CD4-positive, alpha-beta T cell treated with Interleukin-6 at 100 ng/mL for 8 hours (primary cell): ENCODE data around the gene ARHGEF16.

Experiments used
- DNase-seq: peaks from one replicate; pipeline ENCODE4 v3.0.0-alpha.2; 2020; ENCODE audit warnings: mixed read lengths, low spot score

ARHGEF16 gene

DNA sequence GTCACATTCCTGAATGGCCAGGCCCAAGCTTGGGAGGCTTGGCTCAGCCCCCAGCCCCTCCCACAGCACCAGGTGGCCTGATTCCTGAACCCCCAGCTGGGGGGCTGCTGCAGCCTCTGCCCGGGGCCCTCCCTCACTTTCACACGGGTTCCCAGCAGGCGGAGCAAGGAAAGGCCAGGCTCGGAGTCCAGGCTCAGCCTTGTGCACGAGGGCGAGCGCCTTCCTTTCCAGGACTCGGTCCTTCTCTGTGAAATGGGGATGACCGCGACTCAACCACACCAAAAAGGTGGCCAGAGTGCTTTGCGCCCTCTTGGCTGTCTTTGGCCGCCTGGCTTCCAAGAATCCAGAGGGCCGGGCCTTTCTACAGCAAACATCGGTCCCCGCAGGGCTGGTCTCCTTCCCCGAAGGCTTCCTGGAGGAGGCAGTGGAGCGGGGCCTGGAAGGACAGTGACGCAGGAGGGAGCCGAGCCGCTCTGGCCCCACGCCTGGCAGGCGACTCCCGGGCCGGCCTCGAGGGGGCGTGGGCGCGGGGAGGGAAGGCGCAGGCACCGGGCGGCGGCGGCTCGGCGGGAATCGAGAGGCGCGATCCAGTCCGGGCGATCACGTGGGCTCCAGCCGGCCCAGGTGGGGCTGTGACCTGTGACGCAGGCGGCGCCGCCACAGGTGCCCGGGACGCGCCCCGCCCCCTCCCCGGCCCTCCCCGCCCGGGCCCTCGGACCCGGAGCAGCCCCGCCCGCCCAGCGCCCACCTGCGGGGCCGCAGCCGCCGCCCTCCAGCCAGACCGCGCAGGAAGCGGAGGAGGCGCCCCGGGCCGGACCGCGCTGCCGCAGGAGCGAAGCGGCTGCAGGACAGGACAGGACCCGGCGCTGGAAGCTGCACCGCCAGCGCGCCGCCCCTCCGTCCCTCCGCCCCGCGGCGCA is at the start of gene ARHGEF16:
Gene ARHGEF16 (plus strand): TSS at position 775 of the 920 bp plus-strand sequence. CDS start 8,420 bp downstream, outside the sequence.
- DNase-seq = peak; percentile 17

DNA sequence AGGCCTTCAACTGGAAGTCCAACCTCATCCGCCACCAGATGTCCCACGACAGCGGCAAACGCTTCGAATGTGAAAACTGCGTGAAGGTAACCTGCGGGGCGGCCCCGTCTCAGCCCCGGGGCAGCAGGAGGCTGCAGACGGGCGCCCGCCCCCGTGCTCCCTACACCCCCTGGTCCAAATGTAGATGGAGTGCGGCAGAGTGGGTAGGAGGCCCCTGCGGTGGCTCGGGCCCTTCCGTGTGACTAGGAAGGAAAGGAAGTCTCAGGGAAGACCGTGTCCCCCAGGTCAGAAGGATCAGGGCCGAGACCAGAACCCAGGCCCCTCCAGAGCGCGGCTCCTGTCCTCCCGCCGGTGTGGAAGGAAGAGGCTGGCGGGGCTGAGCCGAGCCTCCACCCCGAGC is 49.7 kb upstream of the ARHGEF16 start:
- no peak for DNase-seq

DNA sequence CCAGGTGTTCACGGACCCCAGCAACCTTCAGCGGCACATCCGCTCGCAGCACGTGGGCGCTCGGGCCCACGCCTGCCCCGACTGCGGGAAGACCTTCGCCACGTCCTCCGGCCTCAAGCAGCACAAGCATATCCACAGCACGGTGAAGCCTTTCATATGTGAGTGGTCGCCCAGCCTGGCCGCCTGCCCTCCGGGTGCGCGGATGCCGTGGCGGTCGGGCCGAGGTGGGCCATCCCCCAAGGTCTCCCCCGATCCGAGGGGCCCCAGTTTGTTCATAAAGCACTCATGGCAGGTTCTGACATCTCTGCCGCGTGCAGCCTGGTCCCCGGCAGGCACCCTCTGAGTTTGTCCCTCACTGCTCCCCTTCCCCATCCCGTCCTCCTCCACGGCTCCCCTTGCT is 49.0 kb upstream of the ARHGEF16 start:
- no peak for DNase-seq

DNA sequence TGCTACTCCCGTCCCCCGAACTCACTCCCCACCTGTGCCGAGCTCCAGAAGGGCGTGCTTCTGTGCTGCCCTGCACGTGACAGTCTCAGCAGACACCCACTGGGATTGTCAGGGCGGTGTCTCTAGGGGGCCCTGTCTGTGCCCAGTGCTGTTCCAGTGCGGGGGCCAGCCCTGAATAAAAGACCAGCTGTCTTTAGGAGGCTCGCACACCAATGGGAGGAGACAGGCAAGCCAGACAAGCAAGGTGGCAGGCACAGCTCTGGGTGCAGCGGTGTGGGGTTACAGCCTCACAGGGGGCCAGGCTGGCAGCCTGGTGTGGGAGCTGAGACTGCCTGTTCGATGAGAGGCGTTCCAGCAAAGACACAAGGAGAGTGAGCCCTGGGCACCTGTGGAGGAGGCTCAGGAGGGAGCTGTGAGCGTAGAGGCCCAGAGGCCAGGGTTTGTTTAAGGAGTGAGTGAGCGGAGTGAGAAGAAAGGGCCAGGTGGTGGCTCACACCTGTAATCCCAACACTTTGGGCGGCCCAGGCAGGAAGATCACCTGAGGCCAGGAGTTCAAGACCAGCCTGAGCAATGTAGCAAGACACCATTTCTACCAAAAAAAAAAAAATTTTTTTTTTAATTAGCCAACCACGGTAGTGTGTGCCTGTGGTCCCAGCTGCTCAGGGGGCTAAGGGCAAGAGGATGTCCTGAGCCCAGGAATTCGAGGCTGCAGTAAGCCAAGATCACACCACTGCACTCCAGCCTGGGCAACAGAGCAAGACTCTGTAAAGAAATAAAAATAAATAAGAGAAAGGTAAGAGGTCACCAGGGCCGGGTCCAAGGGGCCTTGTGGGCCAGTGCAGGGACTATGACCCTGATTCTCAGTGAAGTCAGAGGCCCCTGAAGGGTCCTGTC is 48.2 kb upstream of the ARHGEF16 start:
- no peak for DNase-seq

DNA sequence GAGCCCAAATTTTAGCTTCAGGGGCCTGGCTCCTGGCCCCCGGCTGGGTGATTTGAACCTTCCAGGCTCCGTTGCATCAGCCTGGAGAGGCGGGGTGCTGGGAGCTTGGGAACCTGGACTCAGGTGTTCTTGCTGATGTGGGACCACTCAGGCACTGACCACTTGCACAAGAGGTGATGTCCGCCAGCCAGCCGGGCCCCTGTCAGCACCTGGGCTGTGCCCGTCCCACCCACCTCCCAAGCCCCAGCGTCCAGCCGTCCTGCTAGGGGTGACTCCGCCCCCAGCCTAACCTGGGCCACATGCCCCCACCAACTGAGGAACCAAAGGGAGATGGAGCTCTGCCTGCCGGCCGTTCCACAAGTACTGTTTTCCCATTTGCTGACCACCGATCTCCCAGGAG is 47.4 kb upstream of the ARHGEF16 start:
- no peak for DNase-seq

DNA sequence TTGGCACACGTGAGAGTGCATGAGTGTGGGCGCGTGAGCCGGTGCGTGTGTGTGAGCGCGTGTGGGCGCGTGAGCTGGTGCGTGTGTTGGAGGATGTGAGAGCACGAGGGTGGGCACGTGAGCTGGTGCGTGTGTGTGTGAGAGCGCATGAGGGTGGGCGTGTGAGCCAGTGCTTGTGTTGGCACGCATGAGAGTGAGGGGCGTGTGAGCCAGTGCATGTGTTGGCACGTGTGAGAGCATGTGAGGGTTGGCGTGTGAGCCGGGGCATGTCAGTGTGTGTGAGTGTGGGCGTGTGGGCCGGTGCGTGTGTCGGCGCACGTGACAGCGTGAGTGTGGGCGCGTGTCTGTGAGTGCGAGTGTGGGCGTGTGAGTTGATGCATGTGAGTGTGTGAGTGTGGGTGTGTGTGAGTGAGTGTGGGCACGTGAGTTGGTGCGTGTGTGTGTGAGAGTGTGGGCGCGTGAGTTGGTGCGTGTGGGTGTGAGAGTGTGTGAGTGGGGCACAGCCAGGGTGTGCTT is 45.7 kb upstream of the ARHGEF16 start:
- no peak for DNase-seq

DNA sequence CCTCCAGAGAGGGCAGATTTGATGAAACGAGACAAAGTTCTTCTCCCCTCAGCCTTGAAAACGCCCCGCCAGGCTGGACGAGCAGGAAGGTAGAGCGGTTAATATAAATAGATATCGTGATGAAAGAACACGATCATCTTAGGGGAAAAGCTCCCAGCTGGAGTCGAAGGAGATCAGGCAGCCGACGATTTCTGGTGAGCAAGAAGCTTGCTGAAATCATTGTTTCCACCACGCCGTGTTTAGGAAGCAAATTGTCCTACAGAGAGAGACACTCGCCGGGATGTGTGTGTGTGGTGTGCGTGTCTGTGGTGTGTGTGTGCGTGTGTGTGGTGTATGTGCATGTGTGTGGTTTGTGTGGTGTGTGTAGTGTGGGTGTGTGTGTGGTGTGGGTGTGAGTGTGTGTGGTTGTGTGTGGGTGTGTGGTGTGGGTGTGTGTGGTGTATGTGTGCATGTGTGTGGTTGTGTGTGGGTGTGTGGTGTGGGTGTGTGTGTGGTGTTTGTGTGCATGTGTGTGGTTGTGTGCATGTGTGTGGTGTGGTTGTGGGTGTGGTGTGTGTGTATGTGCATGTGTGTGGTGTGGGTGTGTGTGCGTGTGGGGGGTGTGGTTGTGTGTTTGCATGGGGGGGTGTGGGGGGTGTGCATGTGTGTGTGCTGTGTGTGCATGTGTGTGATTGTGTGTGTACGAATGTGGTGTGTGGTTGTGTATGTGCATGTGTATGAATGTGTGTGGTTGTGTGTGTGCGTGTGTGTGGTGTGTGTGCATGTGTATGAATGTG is 44.9 kb upstream of the ARHGEF16 start:
- DNase-seq = no peak

DNA sequence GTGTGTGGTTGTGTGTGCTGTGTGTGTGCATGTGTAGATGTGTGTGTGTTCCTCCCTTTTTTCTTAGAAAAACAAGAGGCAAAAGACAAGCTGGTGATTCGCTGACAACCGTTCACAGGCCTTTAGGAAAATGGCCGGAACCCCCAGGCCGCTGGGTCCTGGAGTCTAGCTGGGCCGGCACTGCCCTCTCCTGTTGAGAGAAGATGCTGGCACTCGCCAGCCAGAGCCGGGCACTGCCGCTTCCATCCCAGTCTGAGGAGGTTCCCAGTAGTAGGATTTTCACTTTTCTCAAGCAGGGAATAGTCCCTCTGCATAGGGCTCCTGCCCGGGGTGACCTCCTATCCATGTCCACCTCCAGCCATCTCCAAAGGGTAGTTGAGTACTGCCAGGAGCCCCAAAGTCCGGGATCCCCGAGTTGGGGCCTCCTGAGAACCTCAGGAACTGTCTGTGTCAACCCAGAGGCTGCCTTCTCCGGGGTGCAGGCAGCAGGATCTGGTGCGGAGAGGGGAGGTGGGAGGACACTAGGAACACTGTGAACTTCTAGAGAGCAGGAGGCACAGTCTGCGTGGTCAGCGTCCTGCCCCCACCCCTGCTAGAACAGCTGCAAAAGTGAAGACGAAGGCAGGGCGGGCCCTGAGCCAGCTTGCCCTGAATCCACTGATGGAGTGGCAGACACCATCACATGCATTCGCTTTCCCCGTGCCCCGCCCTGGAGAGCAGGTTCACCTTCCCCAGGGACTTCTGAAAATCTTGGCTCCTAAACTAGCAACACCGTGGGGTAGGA is 44.1 kb upstream of the ARHGEF16 start:
- DNase-seq = no peak

DNA sequence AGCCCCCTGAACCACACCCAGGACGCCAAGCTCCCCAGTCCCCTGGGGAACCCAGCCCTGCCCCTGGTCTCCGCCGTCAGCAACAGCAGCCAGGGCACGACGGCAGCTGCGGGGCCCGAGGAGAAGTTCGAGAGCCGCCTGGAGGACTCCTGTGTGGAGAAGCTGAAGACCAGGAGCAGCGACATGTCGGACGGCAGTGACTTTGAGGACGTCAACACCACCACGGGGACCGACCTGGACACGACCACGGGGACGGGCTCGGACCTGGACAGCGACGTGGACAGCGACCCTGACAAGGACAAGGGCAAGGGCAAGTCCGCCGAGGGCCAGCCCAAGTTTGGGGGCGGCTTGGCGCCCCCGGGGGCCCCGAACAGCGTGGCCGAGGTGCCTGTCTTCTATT is 42.7 kb upstream of the ARHGEF16 start:
- no peak for DNase-seq

DNA sequence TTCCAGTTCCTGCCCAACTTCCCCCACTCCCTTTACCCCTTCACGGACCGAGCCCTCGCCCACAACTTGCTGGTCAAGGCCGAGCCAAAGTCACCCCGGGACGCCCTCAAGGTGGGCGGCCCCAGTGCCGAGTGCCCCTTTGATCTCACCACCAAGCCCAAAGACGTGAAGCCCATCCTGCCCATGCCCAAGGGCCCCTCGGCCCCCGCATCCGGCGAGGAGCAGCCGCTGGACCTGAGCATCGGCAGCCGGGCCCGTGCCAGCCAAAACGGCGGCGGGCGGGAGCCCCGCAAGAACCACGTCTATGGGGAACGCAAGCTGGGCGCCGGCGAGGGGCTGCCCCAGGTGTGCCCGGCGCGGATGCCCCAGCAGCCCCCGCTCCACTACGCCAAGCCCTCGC is 42.1 kb upstream of the ARHGEF16 start:
- DNase-seq = no peak

DNA sequence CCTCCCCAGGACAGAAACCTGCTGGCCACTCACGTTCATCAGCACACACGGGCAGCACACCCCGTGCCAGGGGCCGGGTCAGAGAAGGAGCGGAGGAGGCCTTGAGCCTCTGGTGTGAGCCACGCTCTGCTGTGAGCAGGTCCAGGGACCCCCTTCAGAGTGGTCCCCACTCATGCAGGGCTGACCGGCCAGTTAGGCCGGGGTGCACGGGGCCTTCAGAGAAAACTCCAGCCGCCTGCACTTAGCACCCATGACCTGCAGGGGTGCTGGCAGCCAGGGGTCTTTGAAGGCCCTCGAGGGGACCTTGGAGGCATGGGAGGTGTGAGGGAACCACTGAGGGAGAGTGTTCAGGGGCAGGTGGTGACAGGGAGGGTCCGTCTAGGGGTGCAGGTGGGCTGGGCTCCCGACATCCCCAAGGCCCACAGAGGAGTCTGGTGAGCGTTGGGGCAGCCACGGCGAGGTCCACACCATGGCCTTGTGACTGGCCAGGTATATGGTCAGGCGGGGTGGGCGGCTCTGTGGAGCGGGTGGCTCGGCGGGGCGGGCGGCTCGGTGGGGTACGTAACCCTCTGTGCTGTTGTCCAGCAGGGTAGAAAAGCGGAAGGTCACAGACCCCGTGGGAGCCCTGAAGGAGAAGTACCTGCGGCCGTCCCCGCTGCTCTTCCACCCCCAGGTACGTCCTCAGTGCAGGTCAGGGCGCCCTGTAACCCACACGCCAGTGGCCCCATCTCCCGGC is 40.3 kb upstream of the ARHGEF16 start:
- DNase-seq = no peak

DNA sequence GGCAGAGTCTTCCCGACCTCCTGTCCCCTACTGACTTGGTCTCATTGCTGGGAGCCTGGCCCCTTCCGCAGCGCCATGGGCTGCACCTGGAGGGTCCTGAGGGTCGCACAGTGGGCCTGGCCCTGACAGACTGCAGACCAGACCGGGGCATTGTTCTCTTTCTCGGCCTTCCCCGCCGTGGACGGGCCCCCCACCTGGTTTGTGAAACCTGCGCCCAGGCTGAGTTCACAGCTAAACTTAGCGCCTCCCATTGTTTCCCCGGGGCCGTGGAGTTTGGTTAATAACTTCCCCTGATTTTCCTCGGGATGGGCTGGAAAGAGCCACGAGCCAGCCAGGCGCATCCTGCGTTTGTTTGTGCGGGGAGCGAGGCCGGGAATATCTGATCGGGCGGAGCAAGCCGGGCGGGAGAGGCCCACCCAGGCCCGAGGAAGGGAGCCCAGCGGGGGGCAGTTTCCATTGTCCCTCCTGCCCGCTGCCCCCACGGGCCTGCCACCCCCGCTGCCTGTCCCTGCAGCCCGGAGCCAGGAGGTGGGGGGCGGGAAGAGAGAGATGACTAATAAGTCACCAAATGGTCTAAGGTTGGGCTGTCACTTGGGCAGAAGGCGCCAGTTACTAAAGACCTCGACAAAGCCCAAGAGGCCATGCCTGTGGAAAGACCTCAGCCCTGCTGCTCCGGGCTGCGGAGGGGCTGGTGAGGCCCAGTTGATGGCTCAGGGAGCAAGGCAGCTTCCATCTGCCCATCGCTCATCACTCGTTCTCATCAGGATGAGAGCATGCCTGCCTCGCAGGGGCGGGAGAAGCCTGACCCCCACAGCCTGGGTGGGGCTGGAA is 39.0 kb upstream of the ARHGEF16 start:
- no peak for DNase-seq

DNA sequence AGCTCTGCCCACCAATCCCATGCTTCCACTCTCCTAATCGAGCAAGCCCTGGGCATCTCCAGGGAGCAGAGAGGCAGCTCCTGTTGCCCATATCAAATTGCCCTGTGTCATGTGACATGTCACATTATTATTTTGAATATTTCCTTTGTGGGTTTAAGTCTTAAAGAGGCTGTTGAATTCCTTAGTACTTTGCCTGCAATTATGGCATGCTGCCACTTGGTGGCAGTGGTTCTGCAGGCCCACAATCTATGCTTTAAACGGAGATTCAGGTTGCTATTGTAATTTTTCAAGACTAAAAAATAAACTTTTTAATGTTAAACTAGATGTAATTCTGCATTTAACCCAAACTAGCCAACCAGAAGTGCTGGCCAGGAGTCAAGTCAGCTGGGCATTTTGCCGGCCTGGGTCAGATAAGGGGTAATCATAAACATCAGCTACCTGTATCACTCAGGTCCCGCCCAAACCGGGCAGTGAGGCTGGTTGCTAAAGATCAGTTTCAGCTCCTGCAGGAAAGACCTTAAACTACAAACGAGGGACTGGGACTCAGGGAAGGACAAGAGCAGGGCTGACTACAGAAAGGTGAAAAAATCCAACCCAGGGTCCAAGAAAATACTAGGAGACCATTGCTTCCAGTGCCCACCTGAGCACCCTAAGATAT is 37.3 kb upstream of the ARHGEF16 start:
- DNase-seq = no peak

DNA sequence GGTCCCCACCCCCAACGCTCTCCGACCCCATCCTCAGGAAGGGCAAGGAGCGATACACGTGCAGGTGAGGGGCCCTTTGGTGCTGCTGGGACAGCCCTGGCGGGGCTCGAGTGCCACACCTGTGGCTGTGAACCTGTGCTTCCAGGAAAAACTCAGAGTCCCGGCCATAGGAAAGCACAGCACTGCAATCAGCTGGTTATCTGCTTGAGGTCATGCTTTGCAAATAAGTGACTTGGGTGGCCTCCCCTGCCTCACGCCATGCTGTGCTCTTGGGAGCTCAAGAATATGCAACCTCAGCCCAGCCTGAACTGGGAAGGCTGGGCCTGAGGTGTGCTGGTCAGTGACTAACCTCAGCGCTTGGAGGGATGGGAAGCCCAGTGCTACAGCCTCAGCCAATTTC is 36.5 kb upstream of the ARHGEF16 start:
- DNase-seq = no peak

DNA sequence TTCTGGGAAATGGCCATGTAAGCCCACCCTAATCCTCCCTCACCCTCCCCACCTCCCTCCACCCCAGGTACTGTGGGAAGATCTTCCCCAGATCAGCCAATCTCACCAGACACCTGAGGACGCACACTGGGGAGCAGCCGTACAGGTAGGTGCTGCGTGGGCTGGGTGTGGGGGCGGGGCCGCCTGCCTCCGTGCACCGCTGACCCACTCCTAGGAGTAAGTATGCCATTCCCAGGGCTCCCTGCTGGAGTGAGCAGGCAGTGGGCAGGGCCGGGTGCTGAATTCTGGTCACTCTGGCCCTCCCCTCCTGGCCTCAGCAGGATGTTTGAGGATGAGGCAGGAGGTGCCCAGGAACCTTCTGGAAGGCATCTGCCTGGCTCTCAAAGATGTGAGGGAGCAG is 35.9 kb upstream of the ARHGEF16 start:
- DNase-seq = no peak

DNA sequence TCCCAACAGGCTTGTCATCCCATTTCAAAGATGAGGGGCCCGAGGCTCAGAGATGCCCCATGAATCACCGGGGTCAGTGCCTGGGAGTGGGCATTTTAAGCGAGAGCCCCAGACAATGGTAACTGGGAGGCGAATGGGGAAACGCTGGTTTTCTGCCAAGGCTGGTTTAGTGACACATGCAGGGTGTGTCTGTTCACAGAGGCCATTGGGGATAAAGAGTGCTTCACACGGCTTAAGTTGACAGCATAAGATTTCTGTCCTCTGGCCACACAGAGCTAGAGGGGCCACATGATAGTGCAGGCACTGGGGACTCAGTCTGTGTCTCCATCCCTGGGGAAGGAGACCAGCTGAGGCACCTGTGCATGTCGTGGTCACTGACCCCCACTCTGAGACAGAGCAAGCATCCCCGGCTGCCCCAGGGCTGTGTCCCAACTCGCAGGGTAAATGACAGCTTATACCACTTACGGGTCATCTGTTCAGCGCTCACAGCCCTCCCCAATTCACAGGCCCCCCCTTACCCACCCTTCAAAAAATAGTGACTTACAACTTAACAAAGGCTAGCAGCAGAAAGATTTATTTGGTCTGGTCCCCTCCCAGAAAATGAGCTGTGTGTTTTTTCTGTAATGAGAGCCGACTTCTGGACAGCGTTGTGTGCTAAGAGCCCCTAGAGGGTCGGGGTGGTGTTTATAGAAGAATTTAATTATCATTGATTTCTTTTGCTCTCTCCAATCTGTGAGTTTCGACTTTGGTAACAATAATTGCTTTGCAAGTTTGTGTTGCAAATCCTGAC is 34.9 kb upstream of the ARHGEF16 start:
- no peak for DNase-seq

DNA sequence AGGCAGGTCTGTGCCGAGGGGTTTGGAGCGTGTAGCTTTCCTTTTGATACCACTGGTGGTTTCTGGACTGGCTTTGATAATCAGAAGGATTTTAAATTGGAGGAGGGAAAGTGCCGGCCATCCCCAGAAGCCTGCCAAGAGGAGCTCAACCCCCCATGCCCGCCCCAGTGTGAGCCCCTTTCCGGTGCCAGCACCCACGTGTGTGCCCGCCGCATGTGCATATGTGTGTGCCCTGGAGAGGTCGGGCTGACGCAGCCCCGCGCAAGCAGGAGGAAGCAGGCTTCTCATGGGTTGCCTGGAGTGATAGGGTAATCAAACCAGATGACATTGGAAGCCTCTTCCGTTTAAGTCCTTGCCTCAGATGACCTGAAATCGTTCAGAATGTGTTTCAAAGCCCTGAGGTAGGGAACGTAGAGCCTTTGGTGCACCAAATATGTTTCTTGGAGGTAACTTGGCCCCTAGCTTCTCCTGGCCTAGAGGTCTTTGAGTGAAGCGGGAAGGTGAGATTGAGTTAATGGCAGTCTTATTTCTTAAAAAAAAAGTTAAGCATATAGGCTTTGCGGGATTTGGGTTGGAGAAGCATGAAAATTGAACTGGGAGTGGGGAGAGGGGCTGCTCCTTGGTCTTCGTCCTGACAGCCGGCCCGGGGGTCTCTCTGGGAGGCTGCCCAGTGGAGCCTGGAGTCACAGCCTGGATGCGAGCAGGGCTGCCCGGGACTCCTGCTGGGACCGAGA is 34.1 kb upstream of the ARHGEF16 start:
- no peak for DNase-seq
